OCI-LY7 (cell line): Measurements from ENCODE around the gene RAD21L1.

Source experiments
- CTCF ChIP-seq: fragments of 200-600 bp; sonication (generic); conservative IDR thresholded peaks from 2 replicates; pipeline ENCODE4 v1.5.1; 2014; ENCODE audit warnings: mild to moderate bottlenecking, antibody characterized with exemption, low read length, moderate library complexity, mixed read lengths
- EZH2phosphoT487 ChIP-seq: fragments of 200-600 bp; sonication (generic); IDR thresholded peaks from 2 replicates; pipeline ENCODE4 v1.6.1; 2018; ENCODE audit warnings: low read depth, borderline replicate concordance, mild to moderate bottlenecking, mixed run types, antibody characterized with exemption, low read length, moderate library complexity, mixed read lengths

GRCh38 chr20:1202762-1203504 is 22.9 kb upstream of the RAD21L1 start, which contains the start of gene C20orf202:
- TF ChIP-seq CTCF (no peak), EZH2phosphoT487 (no peak)
